OCI-LY1 (cell line): ENCODE measurements around the gene CCDC43.
"Not testable (repeated sequence)": the region's sequence is repeated elsewhere in the genome, so short reads cannot be mapped to it uniquely, and the experiment has no call there.

Experiments
- H2AFZ ChIP-seq: fragments of 200-600 bp; sonication (generic), shearing (Covaris generic); 2 replicates; pipeline ENCODE4 v1.6.0; 2014; ENCODE audit warnings: antibody characterized with exemption, mild to moderate bottlenecking, low read length
- H3F3A ChIP-seq: fragments of 200-600 bp; sonication (generic), shearing (Covaris generic); 2 replicates; pipeline ENCODE4 v1.6.0; 2014; ENCODE audit warnings: mild to moderate bottlenecking, antibody characterized with exemption, low read length, moderate library complexity; ENCODE audit not compliant: insufficient read depth
- H3K27ac ChIP-seq: fragments of 200-600 bp; sonication (generic); 2 replicates; pipeline ENCODE4 v1.5.1; 2014; ENCODE audit warnings: low read length, mixed run types, mild to moderate bottlenecking, low read depth; ENCODE audit not compliant: poor library complexity, severe bottlenecking
- H3K27me3 ChIP-seq: fragments of 200-600 bp; sonication (generic); 2 replicates; pipeline ENCODE4 v1.6.0; 2014; ENCODE audit warnings: antibody characterized with exemption, mild to moderate bottlenecking, low read length, moderate library complexity; ENCODE audit not compliant: insufficient read depth
- H3K36me3 ChIP-seq: fragments of 200-600 bp; sonication (generic); 2 replicates; pipeline ENCODE4 v1.6.1; 2014; ENCODE audit warnings: mild to moderate bottlenecking, antibody characterized with exemption, low read length, moderate library complexity, mixed read lengths; ENCODE audit not compliant: insufficient read depth
- H3K4me1 ChIP-seq: fragments of 200-600 bp; sonication (generic); 2 replicates; pipeline ENCODE4 v1.5.1; 2014; ENCODE audit warnings: mild to moderate bottlenecking, low read length, moderate library complexity; ENCODE audit not compliant: insufficient read depth, severe bottlenecking
- H3K4me2 ChIP-seq: fragments of 200-600 bp; sonication (generic), shearing (Covaris generic); 2 replicates; pipeline ENCODE4 v1.6.1; 2014; ENCODE audit warnings: low read length
- H3K4me3 ChIP-seq: fragments of 200-600 bp; sonication (generic); 2 replicates; pipeline ENCODE4 v1.5.1; 2014; ENCODE audit warnings: low read length, low read depth, mild to moderate bottlenecking, mixed read lengths; ENCODE audit not compliant: poor library complexity, severe bottlenecking
- H3K79me2 ChIP-seq: fragments of 200-600 bp; shearing (Covaris generic); 2 replicates; pipeline ENCODE4 v1.6.1; 2016; ENCODE audit warnings: mixed run types, low read length, mixed read lengths; ENCODE audit not compliant: insufficient read depth
- H3K9ac ChIP-seq: fragments of 200-600 bp; sonication (generic), shearing (Covaris generic); 2 replicates; pipeline ENCODE4 v1.6.1; 2014; ENCODE audit warnings: mild to moderate bottlenecking, low read length, mixed read lengths
- H3K9me2 ChIP-seq: fragments of 200-600 bp; sonication (generic), shearing (Covaris generic); 2 replicates; pipeline ENCODE4 v1.6.1; 2014; ENCODE audit warnings: low read depth, mild to moderate bottlenecking, low read length, mixed read lengths
- H3K9me3 ChIP-seq: fragments of 200-600 bp; shearing (Covaris generic); 2 replicates; pipeline ENCODE4 v1.6.1; 2014; ENCODE audit warnings: low read length, mixed read lengths
- H4K20me1 ChIP-seq: fragments of 200-600 bp; sonication (generic), shearing (Covaris generic); 2 replicates; pipeline ENCODE4 v1.6.0; 2016; ENCODE audit warnings: mild to moderate bottlenecking, low read length; ENCODE audit not compliant: insufficient read depth
- EZH2 ChIP-seq: fragments of 200-600 bp; sonication (generic), shearing (Covaris generic); IDR thresholded peaks from 2 replicates; pipeline ENCODE4 v1.8.0; 2017; ENCODE audit warnings: borderline replicate concordance, mixed run types, mild to moderate bottlenecking, antibody characterized with exemption, low read length, moderate library complexity, mixed read lengths
- TF ChIP-seq, protein P1 (sequence below): fragments of 200-600 bp; sonication (generic), shearing (Covaris generic); IDR thresholded peaks from 2 replicates; pipeline ENCODE4 v1.5.1; 2017; ENCODE audit warnings: mild to moderate bottlenecking, antibody characterized with exemption, low read length, moderate library complexity, mixed read lengths

CCDC43 gene

GRCh38 chr17:44688200-44688599 is 1.4 kb downstream of the CCDC43 start:
- Histone ChIP-seq H3K36me3 (peaks cover 21% of the 10 kb centered on the region; the same call in 1 of the 2 replicates), H3K9me2 (no peaks in the 10 kb centered on the region), H2AFZ (no peak overlapping the region), H3K9ac (peak overlapping the region; percentile 97), H3K4me3 (peak overlapping the region; percentile 97), H3K27me3 (no peaks in the 10 kb centered on the region), H3K4me2 (peak overlapping the region; percentile 88), H3F3A (no peaks in the 10 kb centered on the region), H3K27ac (no peak overlapping the region), H3K79me2 (peaks cover 17% of the 10 kb centered on the region), H3K9me3 (no peaks in the 10 kb centered on the region), H3K4me1 (peaks cover 28% of the 10 kb centered on the region), H4K20me1 (no peaks in the 10 kb centered on the region)
- TF ChIP-seq EZH2: no peak
- TF ChIP-seq, protein P1, sequence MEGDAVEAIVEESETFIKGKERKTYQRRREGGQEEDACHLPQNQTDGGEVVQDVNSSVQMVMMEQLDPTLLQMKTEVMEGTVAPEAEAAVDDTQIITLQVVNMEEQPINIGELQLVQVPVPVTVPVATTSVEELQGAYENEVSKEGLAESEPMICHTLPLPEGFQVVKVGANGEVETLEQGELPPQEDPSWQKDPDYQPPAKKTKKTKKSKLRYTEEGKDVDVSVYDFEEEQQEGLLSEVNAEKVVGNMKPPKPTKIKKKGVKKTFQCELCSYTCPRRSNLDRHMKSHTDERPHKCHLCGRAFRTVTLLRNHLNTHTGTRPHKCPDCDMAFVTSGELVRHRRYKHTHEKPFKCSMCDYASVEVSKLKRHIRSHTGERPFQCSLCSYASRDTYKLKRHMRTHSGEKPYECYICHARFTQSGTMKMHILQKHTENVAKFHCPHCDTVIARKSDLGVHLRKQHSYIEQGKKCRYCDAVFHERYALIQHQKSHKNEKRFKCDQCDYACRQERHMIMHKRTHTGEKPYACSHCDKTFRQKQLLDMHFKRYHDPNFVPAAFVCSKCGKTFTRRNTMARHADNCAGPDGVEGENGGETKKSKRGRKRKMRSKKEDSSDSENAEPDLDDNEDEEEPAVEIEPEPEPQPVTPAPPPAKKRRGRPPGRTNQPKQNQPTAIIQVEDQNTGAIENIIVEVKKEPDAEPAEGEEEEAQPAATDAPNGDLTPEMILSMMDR: no peak

DNA sequence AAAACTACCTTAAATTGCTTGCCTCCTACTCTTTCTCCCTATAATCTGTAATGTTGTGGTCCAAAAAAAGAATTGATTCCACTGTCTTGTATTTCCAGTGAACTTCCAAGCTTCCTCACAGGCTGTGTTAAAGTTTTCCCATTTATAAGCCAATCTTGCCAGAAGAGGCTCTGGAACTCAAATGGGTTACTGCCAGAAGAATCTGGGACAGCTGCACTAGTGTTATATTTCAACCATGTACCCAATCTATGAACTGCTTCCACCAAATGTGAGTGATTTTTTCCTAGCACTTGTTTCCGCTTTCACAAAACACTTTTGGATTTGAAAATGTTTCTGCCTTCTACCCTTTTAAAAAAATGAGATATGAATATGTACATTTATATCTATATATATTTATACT is 1.8 kb downstream of the CCDC43 start:
- no peak for TF ChIP-seq EZH2
- TF ChIP-seq, protein P1: no peak
- no peaks in the 10 kb centered on the region for H3K9me2 ChIP-seq
- no peaks in the 10 kb centered on the region for H3F3A ChIP-seq
- H3K4me3 ChIP-seq: no peak overlapping the region
- H3K9ac ChIP-seq: no peak overlapping the region
- no peak overlapping the region for H3K27ac ChIP-seq
- peaks cover 33% of the 10 kb centered on the region for H3K4me1 ChIP-seq
- no peaks in the 10 kb centered on the region for H3K27me3 ChIP-seq
- peaks cover 17% of the 10 kb centered on the region for H3K79me2 ChIP-seq
- no peak overlapping the region for H2AFZ ChIP-seq
- no peaks in the 10 kb centered on the region for H3K9me3 ChIP-seq
- H3K36me3 ChIP-seq: peaks cover 25% of the 10 kb centered on the region
- H3K4me2 ChIP-seq: no peak overlapping the region
- no peaks in the 10 kb centered on the region for H4K20me1 ChIP-seq

DNA sequence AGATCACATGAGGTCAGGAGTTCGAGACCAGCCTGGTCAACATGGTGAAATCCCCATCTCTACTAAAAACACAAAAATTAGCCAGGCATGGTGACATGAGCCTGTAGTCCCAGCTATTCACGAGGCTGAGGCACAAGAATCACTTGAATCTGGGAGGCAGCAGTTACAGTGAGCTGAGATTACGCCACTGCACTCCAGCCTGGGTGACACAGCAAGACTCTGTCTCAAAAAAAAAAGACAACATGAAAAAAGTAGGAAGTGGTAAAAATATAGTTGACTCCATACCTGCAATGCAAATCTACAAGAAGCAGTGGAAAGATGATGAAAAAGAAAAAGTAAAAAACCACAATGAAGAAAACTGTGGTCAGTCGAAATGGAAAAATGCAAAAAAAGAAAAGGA is 6.3 kb downstream of the CCDC43 start:
- H4K20me1 ChIP-seq, H3K9ac ChIP-seq, H3F3A ChIP-seq, H2AFZ ChIP-seq, H3K79me2 ChIP-seq, H3K9me3 ChIP-seq, H3K4me3 ChIP-seq, H3K9me2 ChIP-seq, H3K27me3 ChIP-seq: not testable (repeated sequence)
- H3K27ac ChIP-seq: peak overlapping the region; percentile 71
- H3K4me2 ChIP-seq: peak overlapping the region; percentile 24; the same call in 1 of the 2 replicates
- H3K4me1 ChIP-seq: peaks cover 17% of the 10 kb centered on the region
- H3K36me3 ChIP-seq: peaks cover 57% of the 10 kb centered on the region

- Histone ChIP-seq H2AFZ (no peak overlapping the region), H3K4me2 (no peak overlapping the region), H3K79me2 (no peaks in the 10 kb centered on the region), H3K27ac (no peak overlapping the region), H3K36me3 (peaks cover 33% of the 10 kb centered on the region; the same call in 1 of the 2 replicates), H3F3A (no peaks in the 10 kb centered on the region), H3K9ac (no peak overlapping the region), H3K9me2 (no peaks in the 10 kb centered on the region), H3K27me3 (no peaks in the 10 kb centered on the region), H4K20me1 (no peaks in the 10 kb centered on the region; the same call in 1 of the 2 replicates), H3K4me3 (no peak overlapping the region), H3K4me1 (no peaks in the 10 kb centered on the region), H3K9me3 (no peaks in the 10 kb centered on the region)
- TF ChIP-seq EZH2: no peak
- TF ChIP-seq, protein P1: no peak
Measured at GRCh38 chr17:44677136-44677535, 12.4 kb downstream of the CCDC43 start.
